ENCODE data around the gene UST. TPM values are rescaled to one million over a fixed set of nuclear protein-coding genes. Genes with fewer than 3 reads are reported as not detected.
"Not testable (repeated sequence)": the region's sequence is repeated elsewhere in the genome, so short reads cannot be mapped to it uniquely, and the experiment has no call there.

UST gene
- total RNA-seq, 2 donors from 2014 or later, result 24.2 to 30.8 TPM

DNA sequence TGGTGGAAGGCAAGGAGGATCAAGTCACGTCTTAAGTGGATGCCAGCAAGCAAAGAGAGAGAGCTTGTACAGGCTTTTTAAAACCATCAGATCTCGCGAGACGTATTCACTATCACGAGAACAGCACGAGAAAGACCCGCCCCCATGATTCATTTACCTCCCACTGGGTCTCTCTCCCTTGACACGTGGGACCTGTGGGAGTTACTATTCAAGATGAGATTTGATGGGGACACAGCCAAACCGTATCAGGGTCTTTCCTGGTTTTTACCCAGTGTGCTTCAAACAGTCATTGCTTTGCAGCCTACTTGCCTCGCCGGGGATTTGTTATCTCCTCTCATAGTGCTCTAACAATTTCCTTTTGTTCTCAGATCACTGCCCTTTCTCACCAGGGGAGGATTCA lies 108.2 kb downstream of the UST start:
- TF ChIP-seq CTCF (IDR thresholded peaks at IDR 0.05), result no peak
- peaks cover 4 to 16% of the 10 kb centered on the region in 2 donors for H3K4me1 ChIP-seq (ENCODE audit: control insufficient read depth in 1 of 2, low read depth in 2 of 2)
- no peak overlapping the region for H3K27ac ChIP-seq
- no peaks in the 10 kb centered on the region for H3K9me3 ChIP-seq
- DNase-seq (ENCODE audit: low spot score) (no peak), ATAC-seq (ENCODE audit: insufficient number of reproducible peaks, low FRiP score, low read depth) (no peak)
- H3K36me3 ChIP-seq, result no peaks in the 10 kb centered on the region
- H3K4me3 ChIP-seq, result no peak overlapping the region
- H3K27me3 ChIP-seq (replicated peaks; ENCODE audit: insufficient read depth), result no peaks in the 10 kb centered on the region

DNA sequence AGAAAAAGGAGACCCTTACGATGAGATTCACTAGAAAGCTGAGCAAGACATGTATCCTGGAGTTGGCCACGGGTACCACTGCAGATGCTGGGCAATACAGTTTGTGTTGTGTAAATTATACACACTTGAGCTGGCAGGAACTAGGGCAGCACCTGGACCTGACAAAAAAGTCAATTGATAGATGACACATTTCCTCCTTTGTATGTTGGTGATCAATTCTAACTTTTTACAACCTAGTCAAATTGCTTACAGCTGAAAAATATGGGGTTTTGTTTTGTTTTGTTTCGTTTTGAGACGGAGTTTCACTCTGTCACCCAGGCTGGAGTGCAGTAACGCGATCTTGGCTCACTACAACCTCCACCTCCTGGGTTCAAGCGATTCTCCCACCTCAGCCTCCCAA lies 108.9 kb downstream of the UST start:
- no peak for ATAC-seq (ENCODE audit: insufficient number of reproducible peaks, low FRiP score, low read depth)
- peaks cover 4 to 16% of the 10 kb centered on the region in 2 donors for H3K4me1 ChIP-seq (ENCODE audit: control insufficient read depth in 1 of 2, low read depth in 2 of 2)

GRCh38 chr6:148857798-148858390 lies 111.1 kb downstream of the UST start:
- Histone ChIP-seq H3K27ac (no peak overlapping the region), H3K36me3 (no peaks in the 10 kb centered on the region), H3K4me1 (ENCODE audit: control insufficient read depth in 1 of 2, low read depth in 2 of 2) (peaks cover 4 to 16% of the 10 kb centered on the region in 2 donors), H3K9me3 (no peaks in the 10 kb centered on the region), H3K27me3 (replicated peaks; ENCODE audit: insufficient read depth) (no peaks in the 10 kb centered on the region), H3K4me3 (no peak overlapping the region)
- ATAC-seq (ENCODE audit: insufficient number of reproducible peaks, low FRiP score, low read depth) (no peak), DNase-seq (ENCODE audit: low spot score) (no peak)
- no peak for TF ChIP-seq CTCF (IDR thresholded peaks at IDR 0.05)

More for the DNA sequence above, 108.9 kb downstream of the UST start:
- H3K36me3 ChIP-seq, result no peaks in the 10 kb centered on the region
- no peak for TF ChIP-seq CTCF (IDR thresholded peaks at IDR 0.05)
- H3K9me3 ChIP-seq, result no peaks in the 10 kb centered on the region
- no peak overlapping the region for H3K4me3 ChIP-seq
- H3K27ac ChIP-seq, result no peak overlapping the region
- no peaks in the 10 kb centered on the region for H3K27me3 ChIP-seq (replicated peaks; ENCODE audit: insufficient read depth)
- no peak for DNase-seq (ENCODE audit: low spot score)

GRCh38 chr6:148864132-148864531 lies 117.3 kb downstream of the UST start:
- not testable (repeated sequence) for ATAC-seq (ENCODE audit: insufficient number of reproducible peaks, low FRiP score, low read depth); H3K4me3 ChIP-seq; DNase-seq (ENCODE audit: low spot score); H3K36me3 ChIP-seq; H3K27me3 ChIP-seq (replicated peaks; ENCODE audit: insufficient read depth); H3K27ac ChIP-seq; H3K9me3 ChIP-seq
- peaks cover 5 to 27% of the 10 kb centered on the region in 2 donors for H3K4me1 ChIP-seq (ENCODE audit: control insufficient read depth in 1 of 2, low read depth in 2 of 2)

- TF ChIP-seq CTCF (IDR thresholded peaks at IDR 0.05), result no peak
- ATAC-seq (ENCODE audit: insufficient number of reproducible peaks, low FRiP score, low read depth) (no peak), DNase-seq (ENCODE audit: low spot score) (no peak)
- no peak overlapping the region for H3K4me3 ChIP-seq
- H3K9me3 ChIP-seq, result no peaks in the 10 kb centered on the region
- no peaks in the 10 kb centered on the region for H3K36me3 ChIP-seq
- H3K27ac ChIP-seq, result no peak overlapping the region
- H3K4me1 ChIP-seq (ENCODE audit: control insufficient read depth in 1 of 2, low read depth in 2 of 2), result peaks cover 5 to 35% of the 10 kb centered on the region in 2 donors
- H3K27me3 ChIP-seq (replicated peaks; ENCODE audit: insufficient read depth), result no peaks in the 10 kb centered on the region
Observed at GRCh38 chr6:148864941-148865340, 118.1 kb downstream of the UST start.

All from thoracic aorta (tissue), 2 donors.